HG03025 (cell line): ENCODE results near the gene BRINP2.
A peak's percentile ranks its signal among the peaks of the same experiment; 100 is the strongest.

Experiments
- ATAC-seq: cut with Tn5 transposase; IDR thresholded peaks from one replicate; pipeline ENCODE4 v1.9.1; 2021; ENCODE audit warnings: mild to moderate bottlenecking, moderate library complexity; ENCODE audit not compliant: unreplicated experiment, low FRiP score

Gene BRINP2

GRCh38 chr1:177164380-177165068 is 6.2 kb upstream of the BRINP2 start, which contains the start of gene ASTN1:
Gene ASTN1, minus strand, starts transcription at chr1:177164712. Its CDS starts 36 bp downstream, at chr1:177164676.
- no peak for ATAC-seq

GRCh38 chr1:177165069-177165439 is 5.7 kb upstream of the BRINP2 start:
- ATAC-seq: no peak

- ATAC-seq: no peak
These were observed 872 bp downstream of the BRINP2 start for GRCh38 chr1:177171536-177172123.

- no peak for ATAC-seq
These were observed 1.5 kb downstream of the BRINP2 start for GRCh38 chr1:177172272-177172671.

GRCh38 chr1:177172866-177173265 is 2.1 kb downstream of the BRINP2 start:
- ATAC-seq: no peak

GRCh38 chr1:177173976-177174375 is 3.2 kb downstream of the BRINP2 start:
- no peak for ATAC-seq

- ATAC-seq: no peak
These were observed 4.3 kb downstream of the BRINP2 start for GRCh38 chr1:177174921-177175634.

GRCh38 chr1:177181280-177181630 is 10.5 kb downstream of the BRINP2 start:
- ATAC-seq: no peak

- ATAC-seq: peak; percentile 97
These were observed 11.0 kb downstream of the BRINP2 start for GRCh38 chr1:177181631-177182291.

GRCh38 chr1:177183836-177184235 is 13.1 kb downstream of the BRINP2 start:
- ATAC-seq: no peak

- ATAC-seq: no peak
These were observed 14.5 kb downstream of the BRINP2 start for GRCh38 chr1:177185209-177185608.

GRCh38 chr1:177186639-177187038 is 15.9 kb downstream of the BRINP2 start:
- no peak for ATAC-seq

- ATAC-seq: no peak
These were observed 19.7 kb downstream of the BRINP2 start for GRCh38 chr1:177190308-177190970.

- ATAC-seq: no peak
These were observed 27.5 kb downstream of the BRINP2 start for GRCh38 chr1:177198243-177198642.

- ATAC-seq: no peak
These were observed 29.5 kb downstream of the BRINP2 start for GRCh38 chr1:177200290-177200689.

- ATAC-seq: no peak
These were observed 36.1 kb downstream of the BRINP2 start for GRCh38 chr1:177206831-177207355.

GRCh38 chr1:177208920-177209319 is 38.2 kb downstream of the BRINP2 start:
- ATAC-seq: no peak

- ATAC-seq: no peak
These were observed 38.6 kb downstream of the BRINP2 start for GRCh38 chr1:177209357-177209756.

GRCh38 chr1:177210071-177210470 is 39.3 kb downstream of the BRINP2 start:
- ATAC-seq: no peak

- no peak for ATAC-seq
These were observed 40.5 kb downstream of the BRINP2 start for GRCh38 chr1:177211231-177211630.
